ENCODE results near the gene HRCT1.

DNA sequence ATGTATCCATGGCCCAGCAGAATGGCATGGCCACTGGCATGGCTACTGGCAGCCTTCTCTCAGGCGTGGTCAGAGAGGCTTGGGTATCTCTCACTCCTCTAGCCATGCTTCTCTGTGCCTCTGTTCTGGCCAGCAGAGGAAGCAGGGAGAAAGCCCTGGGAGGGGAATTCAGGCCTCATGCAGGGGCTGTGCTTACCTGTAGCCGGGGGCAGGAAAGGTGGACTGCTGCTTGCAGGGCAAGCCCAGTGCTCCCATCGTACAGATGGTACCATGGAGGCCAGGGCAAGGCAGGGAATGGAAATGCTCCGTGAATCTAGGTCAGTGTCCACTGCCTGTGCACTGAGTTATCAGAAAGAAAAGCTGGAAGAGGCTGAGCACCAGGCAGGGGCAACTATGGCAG is 38.5 kb upstream of the HRCT1 start:
- TF ChIP-seq, protein P1, sequence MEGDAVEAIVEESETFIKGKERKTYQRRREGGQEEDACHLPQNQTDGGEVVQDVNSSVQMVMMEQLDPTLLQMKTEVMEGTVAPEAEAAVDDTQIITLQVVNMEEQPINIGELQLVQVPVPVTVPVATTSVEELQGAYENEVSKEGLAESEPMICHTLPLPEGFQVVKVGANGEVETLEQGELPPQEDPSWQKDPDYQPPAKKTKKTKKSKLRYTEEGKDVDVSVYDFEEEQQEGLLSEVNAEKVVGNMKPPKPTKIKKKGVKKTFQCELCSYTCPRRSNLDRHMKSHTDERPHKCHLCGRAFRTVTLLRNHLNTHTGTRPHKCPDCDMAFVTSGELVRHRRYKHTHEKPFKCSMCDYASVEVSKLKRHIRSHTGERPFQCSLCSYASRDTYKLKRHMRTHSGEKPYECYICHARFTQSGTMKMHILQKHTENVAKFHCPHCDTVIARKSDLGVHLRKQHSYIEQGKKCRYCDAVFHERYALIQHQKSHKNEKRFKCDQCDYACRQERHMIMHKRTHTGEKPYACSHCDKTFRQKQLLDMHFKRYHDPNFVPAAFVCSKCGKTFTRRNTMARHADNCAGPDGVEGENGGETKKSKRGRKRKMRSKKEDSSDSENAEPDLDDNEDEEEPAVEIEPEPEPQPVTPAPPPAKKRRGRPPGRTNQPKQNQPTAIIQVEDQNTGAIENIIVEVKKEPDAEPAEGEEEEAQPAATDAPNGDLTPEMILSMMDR (IDR thresholded peaks at IDR 0.05; ENCODE audit: low read length): no peak
- no peak for TF ChIP-seq EZH2 (IDR thresholded peaks at IDR 0.05; ENCODE audit: borderline replicate concordance, low read length)

All from OCI-LY1 (cell line).